ENCODE measurements around the gene PSMD4.

The PSMD4 gene

GRCh38 chr1:151309811-151310323, 55.3 kb downstream of the PSMD4 start:
- no peak for DNase-seq

- DNase-seq: no peak
Measured at GRCh38 chr1:151311011-151311410, 56.5 kb downstream of the PSMD4 start.

- peak; percentile 81 to 87 for DNase-seq
Measured at GRCh38 chr1:151311589-151312331, 57.2 kb downstream of the PSMD4 start.

- DNase-seq: no peak
Measured at GRCh38 chr1:151312411-151312810, 57.9 kb downstream of the PSMD4 start.

GRCh38 chr1:151312826-151313225, 58.3 kb downstream of the PSMD4 start:
- DNase-seq: no peak

GRCh38 chr1:151313501-151313900, 59.0 kb downstream of the PSMD4 start:
- DNase-seq: no peak

- no peak for DNase-seq
Measured at GRCh38 chr1:151314137-151314875, 59.8 kb downstream of the PSMD4 start.

- DNase-seq: no peak
Measured at GRCh38 chr1:151315565-151316235, 61.2 kb downstream of the PSMD4 start.
